ENCODE results near the gene NR2F1.
"Not testable (repeated sequence)": the region's sequence is repeated elsewhere in the genome, so short reads cannot be mapped to it uniquely, and the experiment has no call there.

Gene NR2F1

GRCh38 chr5:93582677-93583438, at the start of gene NR2F1:
TSS of gene NR2F1 (plus strand) at chr5:93583222. CDS start at chr5:93585024, 1,802 bp downstream.
- in situ Hi-C loops (cut with MboI; ENCODE audit: low sequenced_read_pairs), result no loop called here

GRCh38 chr5:93545872-93546271, 37.1 kb upstream of the NR2F1 start:
- in situ Hi-C loops (cut with MboI; ENCODE audit: low sequenced_read_pairs), result no loop called here

DNA sequence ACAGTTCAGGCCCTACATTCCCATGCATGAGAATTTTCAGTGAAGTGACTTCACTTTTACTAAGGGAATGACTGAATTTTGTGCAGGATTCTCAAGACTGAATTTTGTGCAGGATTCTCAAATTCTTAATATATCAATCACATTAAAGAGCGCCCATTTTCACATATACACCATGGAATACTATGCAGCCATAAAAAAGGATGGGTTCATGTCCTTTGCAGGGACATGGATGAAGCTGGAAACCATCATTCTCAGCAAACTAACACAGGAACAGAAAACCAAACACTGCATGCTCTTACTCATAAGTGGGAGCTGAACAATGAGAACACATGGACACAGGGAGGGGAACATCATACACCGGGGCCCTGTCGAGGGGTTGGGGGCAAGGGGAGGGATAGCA, 33.4 kb upstream of the NR2F1 start:
- in situ Hi-C loops (cut with MboI; ENCODE audit: low sequenced_read_pairs), result not testable (repeated sequence)

DNA sequence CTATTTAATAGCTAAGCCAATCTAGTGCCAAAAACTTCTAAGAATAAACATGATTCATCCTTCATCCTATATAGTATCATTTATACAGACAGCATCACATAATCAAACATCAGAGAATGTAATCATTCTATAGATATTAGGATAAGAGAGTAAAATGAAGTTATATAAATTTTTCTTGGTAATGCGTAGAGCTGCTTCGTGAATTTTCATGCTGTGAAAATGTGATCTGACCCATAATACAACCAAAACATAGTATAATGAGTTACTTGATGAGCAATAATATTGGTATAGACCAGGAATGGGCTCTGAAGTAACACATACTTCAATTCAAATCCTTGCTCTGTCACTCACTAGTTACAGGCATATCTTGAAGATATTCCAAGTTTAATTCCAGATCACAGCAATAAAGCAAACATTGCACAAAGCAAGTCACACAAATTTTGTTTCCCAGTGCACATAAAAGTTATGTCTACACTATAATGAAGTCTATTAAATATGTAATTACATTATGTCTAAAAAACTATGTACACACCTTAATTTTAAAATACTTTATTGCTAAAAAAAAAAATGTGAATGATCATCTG, 25.9 kb upstream of the NR2F1 start:
- in situ Hi-C loops (cut with MboI; ENCODE audit: low sequenced_read_pairs), result no loop called here

DNA sequence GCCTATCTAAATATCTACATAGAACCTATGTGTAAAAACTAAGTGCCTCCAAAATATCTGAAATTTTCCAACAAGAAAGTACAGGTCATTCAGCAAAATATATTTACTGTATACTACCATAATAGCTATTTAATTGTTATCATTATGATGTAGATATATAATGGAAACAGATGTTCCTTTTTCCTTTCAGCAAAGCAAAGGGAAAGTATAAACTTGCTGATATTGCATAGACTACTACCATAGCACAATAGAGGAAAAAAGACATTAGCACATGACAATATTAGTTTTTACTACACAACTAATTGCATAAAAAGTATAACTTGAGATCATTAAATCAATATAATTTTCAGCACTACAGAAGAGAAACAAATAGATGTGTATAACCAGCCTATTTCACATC, 16.9 kb upstream of the NR2F1 start:
- in situ Hi-C loops (cut with MboI; ENCODE audit: low sequenced_read_pairs), result no loop called here

- in situ Hi-C loops (cut with MboI; ENCODE audit: low sequenced_read_pairs), result no loop called here
These were observed 15.6 kb upstream of the NR2F1 start for GRCh38 chr5:93567424-93567823.

GRCh38 chr5:93569300-93570160, 13.5 kb upstream of the NR2F1 start:
- in situ Hi-C loops (cut with MboI; ENCODE audit: low sequenced_read_pairs), result no loop called here

DNA sequence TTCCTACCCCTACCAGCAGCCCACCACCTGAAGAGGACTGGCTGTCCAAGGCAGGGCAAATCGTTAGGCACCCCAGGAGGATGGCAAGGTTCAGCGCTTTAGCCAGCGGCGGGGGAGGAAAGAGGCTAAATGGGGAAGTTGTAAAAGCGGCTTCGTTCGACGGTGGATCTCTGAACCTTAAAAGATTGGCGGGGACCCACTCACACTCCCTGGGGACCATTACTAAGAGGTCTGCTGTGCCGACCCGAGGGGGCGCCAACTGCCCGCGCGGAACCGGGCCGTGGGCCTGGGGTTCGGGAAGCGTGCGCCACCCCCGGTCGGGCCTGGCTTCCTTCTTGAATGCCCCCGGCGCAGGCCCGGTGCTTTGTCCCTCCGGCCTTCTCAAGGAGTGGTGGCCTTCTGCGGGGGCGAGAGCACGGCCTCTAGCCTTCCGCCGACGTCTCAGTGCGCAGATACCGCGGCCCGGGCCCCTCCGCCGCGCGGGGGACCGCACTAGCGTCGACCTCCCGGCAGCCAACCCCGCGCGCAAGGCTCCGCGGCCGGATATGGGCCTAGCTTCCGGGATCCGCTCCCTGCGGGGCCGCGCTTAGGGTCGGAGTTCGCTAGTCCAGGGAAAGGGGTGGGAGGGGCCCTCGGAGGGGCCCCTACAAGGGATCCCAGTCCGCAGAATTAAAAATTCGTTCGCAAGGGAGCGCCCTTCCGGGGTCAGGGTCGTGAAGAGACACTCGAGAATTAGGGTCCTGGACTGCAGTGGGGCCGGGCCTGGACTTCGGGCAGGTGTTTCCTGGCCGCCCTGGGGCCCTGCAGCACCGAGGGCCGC, 12.5 kb upstream of the NR2F1 start:
- in situ Hi-C loops (cut with MboI; ENCODE audit: low sequenced_read_pairs), result no loop called here

- in situ Hi-C loops (cut with MboI; ENCODE audit: low sequenced_read_pairs), result no loop called here
These were observed 11.7 kb upstream of the NR2F1 start for GRCh38 chr5:93571114-93571949.

DNA sequence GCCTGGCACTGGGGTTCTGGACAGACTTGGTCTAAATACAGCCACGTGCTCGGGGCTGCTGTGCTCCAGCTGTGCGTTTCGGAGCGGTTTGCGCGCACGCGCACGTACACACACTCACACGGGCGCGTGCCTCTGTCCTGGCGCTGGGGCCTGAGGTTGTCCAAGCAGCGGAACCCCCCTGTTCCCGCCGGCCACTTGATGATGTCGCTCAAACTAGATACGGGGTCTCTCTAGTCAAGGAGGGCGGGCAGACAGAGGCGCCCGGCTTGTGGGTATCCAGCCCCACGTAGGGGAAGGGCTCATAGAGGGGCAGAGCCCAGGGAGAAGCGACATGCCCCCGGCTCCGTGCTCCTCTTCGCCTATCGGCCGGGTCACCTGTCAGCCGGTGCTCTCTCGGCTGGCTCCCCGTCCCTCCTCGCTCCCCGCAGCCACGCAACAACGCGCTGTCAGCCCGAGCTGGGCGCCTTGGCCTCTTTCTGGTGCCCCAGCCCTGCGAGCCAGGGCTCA, 10.9 kb upstream of the NR2F1 start:
- in situ Hi-C loops (cut with MboI; ENCODE audit: low sequenced_read_pairs), result no loop called here

DNA sequence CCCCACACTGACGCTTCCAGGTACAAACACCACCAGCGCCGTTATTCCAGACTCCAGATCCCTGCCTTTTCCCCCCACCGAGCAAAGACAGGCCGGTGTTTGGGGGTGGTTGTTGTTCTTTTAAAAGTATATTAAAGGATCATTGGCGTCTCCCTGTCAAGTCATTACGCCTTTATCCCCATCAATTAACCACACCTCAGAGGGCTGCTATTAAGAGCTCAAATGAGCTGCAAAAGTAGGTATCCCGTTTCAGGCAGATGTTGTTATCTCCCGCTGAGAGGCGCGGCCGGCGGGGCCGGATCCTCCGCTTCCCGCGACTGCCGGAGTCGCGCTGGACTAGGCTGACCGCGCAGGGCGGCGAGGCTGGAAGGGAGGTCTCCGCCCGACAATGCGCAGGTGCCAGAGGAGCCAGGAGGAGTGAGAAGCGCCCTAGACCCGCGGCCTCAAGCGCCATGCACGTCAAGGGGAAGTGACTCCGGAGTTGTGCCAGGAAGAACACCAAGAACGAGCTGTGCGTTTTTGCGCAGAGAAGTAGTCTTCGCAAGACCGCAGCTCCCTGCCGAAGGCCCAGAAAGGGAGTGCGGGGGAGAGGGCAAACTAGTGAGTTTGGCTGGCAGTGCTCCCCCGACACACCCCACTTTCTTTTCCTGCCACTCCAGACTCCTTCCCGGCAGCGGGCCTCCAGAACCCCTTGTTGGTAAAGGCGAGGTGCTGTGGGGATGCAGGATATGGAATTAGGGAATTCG, 10.2 kb upstream of the NR2F1 start:
- in situ Hi-C loops (cut with MboI; ENCODE audit: low sequenced_read_pairs), result no loop called here

DNA sequence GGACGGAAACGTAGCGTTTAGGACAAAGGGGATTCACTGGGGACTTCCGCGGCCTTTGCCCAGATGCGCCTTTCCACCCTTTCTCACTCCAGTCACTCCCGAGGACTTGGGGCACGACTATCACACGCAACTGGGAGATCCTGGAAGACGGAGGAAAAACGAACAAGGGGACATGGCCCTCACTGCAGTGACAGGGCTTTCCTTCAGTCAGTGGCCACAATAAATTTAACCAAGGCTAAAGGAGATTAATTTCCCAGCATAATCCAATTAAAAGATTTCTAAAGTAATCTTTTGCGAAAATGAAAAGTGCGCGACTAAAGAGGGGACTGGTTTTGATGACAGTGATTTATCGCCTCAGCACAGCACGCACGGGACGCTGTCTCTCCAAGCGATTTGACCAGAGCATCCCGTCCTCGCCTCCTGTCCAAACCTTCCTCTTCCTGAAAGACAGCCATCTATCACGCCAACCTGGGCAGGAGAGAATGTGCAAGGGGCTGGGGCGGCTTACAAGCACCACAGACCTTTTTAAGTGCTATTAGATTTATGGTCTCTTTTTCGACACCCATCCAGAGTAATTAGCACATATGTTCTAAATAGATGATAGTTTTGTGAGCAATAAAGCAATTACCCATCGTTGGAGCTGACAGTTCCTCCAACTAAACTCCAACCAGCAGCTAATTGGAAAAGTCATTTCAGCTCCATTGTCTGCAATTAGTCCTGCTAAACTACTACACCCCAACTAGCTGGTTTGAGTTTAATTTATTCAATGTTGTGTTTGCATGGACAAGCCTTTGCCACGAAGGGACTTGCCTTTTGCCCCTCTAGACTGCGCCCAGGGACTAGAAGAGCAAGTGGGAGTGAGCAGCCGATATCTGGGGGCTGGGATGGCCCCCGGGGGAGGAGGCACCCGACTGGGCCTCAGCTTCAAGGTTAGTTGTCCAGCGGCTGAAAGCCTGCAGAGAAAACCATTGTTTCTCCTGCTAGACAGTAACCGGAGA, 9.4 kb upstream of the NR2F1 start:
- in situ Hi-C loops (cut with MboI; ENCODE audit: low sequenced_read_pairs), result no loop called here

DNA sequence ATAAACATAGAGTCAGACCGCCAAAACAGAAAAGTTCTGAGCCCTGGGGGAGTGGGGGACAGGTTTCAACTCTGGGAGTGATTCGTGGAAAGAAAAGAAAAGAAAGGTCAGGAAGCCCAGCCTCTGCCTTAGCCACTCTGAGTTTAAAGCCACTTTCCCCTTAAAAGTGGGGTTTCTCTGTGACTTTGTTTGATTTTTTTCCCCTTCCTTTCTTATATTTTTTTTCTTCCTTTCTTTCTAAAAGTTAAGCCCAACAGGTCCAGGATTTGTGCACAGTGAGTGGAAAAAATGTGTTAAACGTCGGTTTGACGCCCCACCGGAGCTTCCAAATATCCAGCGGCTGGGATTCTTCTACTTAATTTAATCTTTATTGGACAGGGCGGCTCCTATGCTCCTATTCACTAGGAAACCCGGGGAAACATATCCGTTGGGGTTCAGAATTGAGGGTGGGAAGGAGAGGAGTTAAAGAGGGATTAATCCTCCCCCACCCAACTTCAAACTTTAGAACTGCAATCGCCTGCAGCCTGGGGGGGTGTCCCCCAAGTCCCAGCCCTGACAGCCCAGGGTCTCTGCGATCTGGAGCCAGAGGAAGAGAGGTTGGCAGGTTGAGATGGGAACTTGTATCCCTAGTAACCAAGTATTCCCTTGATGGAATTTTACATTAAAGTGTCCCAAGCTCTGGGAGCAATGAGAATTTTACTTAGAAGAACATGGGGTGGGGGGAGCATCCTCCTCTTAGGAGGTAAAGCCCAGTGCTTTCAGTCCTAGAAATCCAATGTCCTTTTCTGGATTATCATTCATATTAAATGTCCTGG, 8.3 kb upstream of the NR2F1 start:
- in situ Hi-C loops (cut with MboI; ENCODE audit: low sequenced_read_pairs), result no loop called here

DNA sequence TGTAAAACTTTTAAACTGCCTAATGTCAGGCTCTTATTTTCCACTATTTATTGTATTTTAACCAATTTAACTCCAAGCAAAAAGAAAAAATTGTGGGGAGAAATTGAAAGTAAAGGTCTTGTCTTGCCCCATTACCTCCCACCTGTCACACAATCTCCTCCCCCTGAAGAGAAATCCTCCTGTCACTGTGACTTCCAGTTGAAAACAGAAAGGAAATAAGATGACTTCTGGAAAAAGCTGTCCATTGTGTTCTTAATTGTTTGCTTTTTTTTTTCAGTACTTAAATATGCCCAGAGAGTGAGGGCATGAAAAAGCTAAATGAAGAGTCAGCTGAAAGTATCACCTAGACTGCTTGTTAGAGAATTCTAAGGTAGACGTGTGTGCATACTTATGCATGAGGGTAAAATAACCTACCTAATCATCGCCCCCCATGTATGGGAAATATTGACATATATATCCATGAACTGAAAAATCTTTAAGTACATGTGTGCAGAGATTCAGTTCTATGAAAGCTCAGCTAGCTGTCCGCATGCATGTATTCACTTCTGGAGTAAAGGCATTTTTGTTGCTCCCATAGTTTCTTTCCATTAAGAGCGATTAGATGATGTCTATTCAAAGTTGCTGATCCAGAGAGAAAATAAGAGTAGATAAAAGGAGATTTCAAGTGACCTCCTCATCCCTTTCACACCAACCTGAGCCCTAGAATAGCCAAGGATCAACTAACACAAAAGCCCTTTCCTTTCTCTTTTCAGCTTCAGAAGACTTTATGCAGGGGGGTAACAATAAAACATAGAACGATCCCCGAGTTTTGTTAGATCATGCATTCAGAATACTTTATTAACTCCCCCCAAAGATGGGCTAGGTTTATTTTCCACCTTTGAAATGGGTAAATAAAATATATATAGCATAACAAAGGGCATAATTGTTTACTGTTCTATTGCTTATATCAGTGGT, 7.3 kb upstream of the NR2F1 start:
- in situ Hi-C loops (cut with MboI; ENCODE audit: low sequenced_read_pairs), result no loop called here

DNA sequence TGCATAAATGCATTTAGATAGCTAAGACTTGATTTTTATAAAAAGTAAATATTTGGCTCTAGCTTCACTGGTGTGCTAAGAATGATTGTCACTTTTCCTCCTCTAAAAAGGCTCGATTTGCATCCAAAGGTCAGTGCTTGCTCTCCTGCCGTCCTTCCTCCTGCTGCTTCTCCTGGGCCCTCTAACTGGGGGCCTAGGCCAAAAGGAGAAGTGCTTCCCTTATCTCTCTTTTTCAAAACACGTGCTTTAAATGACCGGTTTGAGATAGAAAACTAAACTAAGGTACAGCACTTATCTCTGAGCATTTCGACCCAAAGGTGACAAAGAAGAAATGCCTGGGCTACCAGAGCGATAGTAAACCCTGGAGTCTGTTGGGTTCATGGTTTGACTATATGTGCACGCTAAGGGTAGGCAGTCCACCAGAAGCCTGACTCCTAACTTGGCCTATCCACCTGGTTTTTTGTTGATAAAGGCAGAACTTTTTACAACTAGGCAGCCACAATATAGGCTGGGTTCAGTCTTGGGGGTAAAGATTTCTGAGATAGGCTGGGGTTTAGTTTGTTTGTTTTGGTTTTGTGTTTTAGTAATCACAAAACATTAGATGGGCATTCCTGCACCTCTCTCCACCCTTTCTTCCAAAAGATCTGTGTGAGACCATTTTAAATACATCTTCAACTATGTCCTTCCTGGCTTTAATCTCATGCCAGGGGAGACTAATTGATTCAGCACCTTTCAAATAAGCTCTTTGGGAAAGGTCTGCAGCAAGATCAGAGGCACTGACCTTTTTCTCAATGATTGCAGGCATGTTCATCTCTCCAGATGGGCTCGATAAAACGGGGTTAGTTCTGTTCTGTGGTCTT, 5.8 kb upstream of the NR2F1 start:
- in situ Hi-C loops (cut with MboI; ENCODE audit: low sequenced_read_pairs), result no loop called here
